OCI-LY7 (cell line): ENCODE measurements around the gene TAF6. TPM values are rescaled to one million over a fixed set of nuclear protein-coding genes. Genes with fewer than 3 reads are reported as not detected.
A peak's percentile ranks its signal among the peaks of the same experiment; 100 is the strongest.

Experiments used
- BruUV-seq: library from RNA; stranded (reverse); fragments of 400-500 nt; replicated peaks from 2 replicates; lab custom pipeline; 2021; lab: Mats Ljungman, UMichigan
- CTCF ChIA-PET: fragments of 300-600 bp; sonication (Branson Sonifier 250); formaldehyde crosslinking; loops from one replicate; lab custom pipeline; 2022; ENCODE audit warnings: antibody characterized with exemption; ENCODE audit not compliant: unreplicated experiment; lab: Charles Lee
- POLR2A ChIA-PET: fragments of 300-600 bp; sonication (Branson Sonifier 250); formaldehyde crosslinking; loops from one replicate; lab custom pipeline; 2022; ENCODE audit warnings: antibody characterized with exemption; lab: Charles Lee
- DNase-seq: peaks from one replicate; pipeline ENCODE4 v3.0.0-alpha.2; 2015; ENCODE audit warnings: low spot score
- H2AFZ ChIP-seq: fragments of 200-600 bp; sonication (generic), shearing (Covaris generic); 2 replicates; pipeline ENCODE4 v1.6.1; 2014; ENCODE audit warnings: mild to moderate bottlenecking, antibody characterized with exemption, low read length, moderate library complexity
- H3K27ac ChIP-seq: fragments of 200-600 bp; sonication (generic); 2 replicates; pipeline ENCODE4 v1.5.1; 2014; ENCODE audit warnings: mixed run types, low read depth, mild to moderate bottlenecking, moderate library complexity, low read length, inconsistent platforms; ENCODE audit not compliant: poor library complexity, severe bottlenecking
- H3K36me3 ChIP-seq: fragments of 200-600 bp; sonication (generic); 2 replicates; pipeline ENCODE4 v1.6.1; 2014; ENCODE audit warnings: mild to moderate bottlenecking, antibody characterized with exemption, low read length, moderate library complexity, mixed read lengths; ENCODE audit not compliant: insufficient read depth
- H3K4me1 ChIP-seq: fragments of 200-600 bp; sonication (generic); 2 replicates; pipeline ENCODE4 v1.5.1; 2014; ENCODE audit warnings: mild to moderate bottlenecking, low read length; ENCODE audit not compliant: insufficient read depth, poor library complexity, severe bottlenecking
- H3K4me2 ChIP-seq: fragments of 200-600 bp; sonication (generic); 2 replicates; pipeline ENCODE4 v1.6.1; 2014; ENCODE audit warnings: mild to moderate bottlenecking, low read length
- H3K4me3 ChIP-seq: fragments of 200-600 bp; sonication (generic); 2 replicates; pipeline ENCODE4 v1.5.1; 2014; ENCODE audit warnings: mild to moderate bottlenecking, low read depth, low read length; ENCODE audit not compliant: poor library complexity, severe bottlenecking
- H3K79me2 ChIP-seq: fragments of 200-600 bp; sonication (generic); 2 replicates; pipeline ENCODE4 v1.6.1; 2016; ENCODE audit warnings: low read depth, mild to moderate bottlenecking, low read length, moderate library complexity, mixed read lengths; ENCODE audit not compliant: insufficient read depth
- H3K9me2 ChIP-seq: fragments of 200-600 bp; sonication (generic); 2 replicates; pipeline ENCODE4 v1.6.1; 2016; ENCODE audit warnings: mild to moderate bottlenecking, low read length, mixed read lengths; ENCODE audit not compliant: insufficient read depth
- H3K9me3 ChIP-seq: fragments of 200-600 bp; sonication (generic); 2 replicates; pipeline ENCODE4 v1.6.1; 2014; ENCODE audit warnings: mild to moderate bottlenecking, mixed run types, low read length, mixed read lengths
- H4K20me1 ChIP-seq: fragments of 200-600 bp; sonication (generic); 2 replicates; pipeline ENCODE4 v1.6.1; 2014; ENCODE audit warnings: mild to moderate bottlenecking, antibody characterized with exemption, low read length, moderate library complexity, mixed read lengths; ENCODE audit not compliant: insufficient read depth
- CTCF ChIP-seq: fragments of 200-600 bp; sonication (generic); conservative IDR thresholded peaks from 2 replicates; pipeline ENCODE4 v1.5.1; 2014; ENCODE audit warnings: mild to moderate bottlenecking, antibody characterized with exemption, low read length, moderate library complexity, mixed read lengths
- EZH2phosphoT487 ChIP-seq: fragments of 200-600 bp; sonication (generic); IDR thresholded peaks from 2 replicates; pipeline ENCODE4 v1.6.1; 2018; ENCODE audit warnings: low read depth, borderline replicate concordance, mild to moderate bottlenecking, mixed run types, antibody characterized with exemption, low read length, moderate library complexity, mixed read lengths
- intact Hi-C: fragments of 100-400 bp; cut with micrococcal nuclease; formaldehyde crosslinking; loops from one replicate; pipeline ENCODE4 v1.10.0; 2022; ENCODE audit not compliant: unreplicated experiment
- total RNA-seq, 2 experiments: library from RNA; depleted of rRNA in 1 of 2; stranded (reverse); fragments of >200 nt in 1 of 2; shearing (Covaris generic) in 1 of 2; gene quantifications; 2 replicates each; pipeline ENCODE4 v1.2.3, GENCODE V29; 2014 to 2022

TAF6 gene
- total RNA-seq, 2 experiments from 2014 or later: 28.0 to 71.0 TPM

GRCh38 chr7:100109521-100110163 is 9.5 kb downstream of the TAF6 start:
- intact Hi-C loops: no loop called here

GRCh38 chr7:100107890-100108289 is 11.3 kb downstream of the TAF6 start:
- BruUV-seq: no TSS peak
- H3K27ac ChIP-seq: no peak overlapping the region
- no peak overlapping the region for H3K4me3 ChIP-seq
- peaks cover 3% of the 10 kb centered on the region; the same call in 1 of the 2 replicates for H3K79me2 ChIP-seq
- H3K9me2 ChIP-seq: no peaks in the 10 kb centered on the region
- H3K4me2 ChIP-seq: no peak overlapping the region
- no peak for DNase-seq
- POLR2A ChIA-PET: no interaction called here
- H2AFZ ChIP-seq: no peak overlapping the region
- no peaks in the 10 kb centered on the region for H4K20me1 ChIP-seq
- TF ChIP-seq CTCF: no peak
- TF ChIP-seq EZH2phosphoT487: no peak
- H3K4me1 ChIP-seq: peaks cover 4% of the 10 kb centered on the region
- H3K36me3 ChIP-seq: peaks cover 68% of the 10 kb centered on the region
- no peaks in the 10 kb centered on the region for H3K9me3 ChIP-seq
- intact Hi-C loops: no loop called here
- CTCF ChIA-PET: no interaction called here

More at GRCh38 chr7:100109521-100110163, 9.5 kb downstream of the TAF6 start:
- Histone ChIP-seq H3K27ac (no peak overlapping the region), H3K9me3 (no peaks in the 10 kb centered on the region), H3K9me2 (no peaks in the 10 kb centered on the region), H3K79me2 (no peaks in the 10 kb centered on the region), H3K4me2 (no peak overlapping the region), H3K36me3 (peaks cover 81% of the 10 kb centered on the region), H4K20me1 (no peaks in the 10 kb centered on the region), H3K4me1 (no peaks in the 10 kb centered on the region), H2AFZ (no peak overlapping the region), H3K4me3 (no peak overlapping the region)
- ChIA-PET POLR2A (no interaction called here), CTCF (no interaction called here)
- TF ChIP-seq CTCF (0 out of 2 replicates have a peak, but pooled peaks have one; percentile 22), EZH2phosphoT487 (no peak)
- no peak for DNase-seq
- BruUV-seq: no TSS peak

- no peak overlapping the region for H3K4me3 ChIP-seq
- H3K9me2 ChIP-seq: no peaks in the 10 kb centered on the region
- H3K27ac ChIP-seq: no peak overlapping the region
- peaks cover 9% of the 10 kb centered on the region; the same call in 1 of the 2 replicates for H3K79me2 ChIP-seq
- intact Hi-C loops: no loop called here
- TF ChIP-seq EZH2phosphoT487: no peak
- TF ChIP-seq CTCF: no peak
- H3K4me1 ChIP-seq: peaks cover 11% of the 10 kb centered on the region
- no peaks in the 10 kb centered on the region for H3K9me3 ChIP-seq
- H4K20me1 ChIP-seq: no peaks in the 10 kb centered on the region
- H3K4me2 ChIP-seq: no peak overlapping the region
- H2AFZ ChIP-seq: no peak overlapping the region
- peaks cover 63% of the 10 kb centered on the region for H3K36me3 ChIP-seq
- ChIA-PET CTCF (no interaction called here), POLR2A (no interaction called here)
- no peak for DNase-seq
- BruUV-seq: TSS peak; percentile 96
Observed at GRCh38 chr7:100107125-100107737, 11.9 kb downstream of the TAF6 start.
